Measurements from ENCODE around the gene TGFBR2. TPM values are rescaled to one million over a fixed set of nuclear protein-coding genes. Genes with fewer than 3 reads are reported as not detected.

Gene TGFBR2
- total RNA-seq, 1 experiment from 2014 or later = 103 TPM

DNA sequence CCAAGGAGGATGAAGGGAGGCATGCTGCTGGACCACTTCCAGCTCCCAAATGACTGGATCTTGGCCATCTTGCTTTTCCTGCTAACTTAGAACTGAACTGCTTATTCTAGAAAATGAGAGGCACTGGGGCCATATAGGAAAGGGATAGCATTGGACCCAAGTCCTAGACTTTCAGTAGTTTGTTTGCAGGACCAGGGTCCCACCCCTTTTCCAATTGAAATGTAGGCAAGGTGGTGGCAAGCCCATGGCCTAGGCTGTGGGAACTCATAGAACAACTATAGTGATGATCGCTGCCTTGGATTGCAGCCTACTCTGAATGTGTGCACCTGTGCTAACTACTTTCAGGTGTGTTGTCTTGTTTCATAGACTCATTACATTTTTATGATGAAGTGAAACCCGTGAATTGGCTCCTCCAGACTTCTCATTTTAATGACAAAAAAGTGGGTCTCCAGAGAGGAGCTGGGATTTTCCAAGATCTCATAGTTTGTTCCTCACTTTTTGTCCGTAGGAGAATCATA lies 50.3 kb downstream of the TGFBR2 start:
- H3K4me1 Mint-ChIP-seq (ENCODE audit: insufficient read depth, unreplicated experiment) = peaks cover 46% of the 10 kb centered on the region
- no peak for DNase-seq (ENCODE audit: unreplicated experiment)
- no peaks in the 10 kb centered on the region for H3K27me3 Mint-ChIP-seq (ENCODE audit: insufficient read depth, unreplicated experiment)
- intact Hi-C loops (cut with micrococcal nuclease) = no loop called here
- H3K9me3 Mint-ChIP-seq (ENCODE audit: unreplicated experiment) = no peaks in the 10 kb centered on the region
- H3K27ac Mint-ChIP-seq (ENCODE audit: low read depth, unreplicated experiment) = peak overlapping the region; percentile 57
- ChIA-PET POLR2A (interaction anchor here (0.6 to 2.0 kb wide), 3 partner anchors 11 to 36 kb away, joined by 3 to 4 read pairs (median 4); no protein-coding TSS in a partner anchor), CTCF (no interaction called here)
- H3K36me3 Mint-ChIP-seq (ENCODE audit: insufficient read depth, unreplicated experiment) = peaks cover 96% of the 10 kb centered on the region
- H3K4me3 Mint-ChIP-seq (ENCODE audit: unreplicated experiment) = no peak overlapping the region
- TF ChIP-seq, protein P1, sequence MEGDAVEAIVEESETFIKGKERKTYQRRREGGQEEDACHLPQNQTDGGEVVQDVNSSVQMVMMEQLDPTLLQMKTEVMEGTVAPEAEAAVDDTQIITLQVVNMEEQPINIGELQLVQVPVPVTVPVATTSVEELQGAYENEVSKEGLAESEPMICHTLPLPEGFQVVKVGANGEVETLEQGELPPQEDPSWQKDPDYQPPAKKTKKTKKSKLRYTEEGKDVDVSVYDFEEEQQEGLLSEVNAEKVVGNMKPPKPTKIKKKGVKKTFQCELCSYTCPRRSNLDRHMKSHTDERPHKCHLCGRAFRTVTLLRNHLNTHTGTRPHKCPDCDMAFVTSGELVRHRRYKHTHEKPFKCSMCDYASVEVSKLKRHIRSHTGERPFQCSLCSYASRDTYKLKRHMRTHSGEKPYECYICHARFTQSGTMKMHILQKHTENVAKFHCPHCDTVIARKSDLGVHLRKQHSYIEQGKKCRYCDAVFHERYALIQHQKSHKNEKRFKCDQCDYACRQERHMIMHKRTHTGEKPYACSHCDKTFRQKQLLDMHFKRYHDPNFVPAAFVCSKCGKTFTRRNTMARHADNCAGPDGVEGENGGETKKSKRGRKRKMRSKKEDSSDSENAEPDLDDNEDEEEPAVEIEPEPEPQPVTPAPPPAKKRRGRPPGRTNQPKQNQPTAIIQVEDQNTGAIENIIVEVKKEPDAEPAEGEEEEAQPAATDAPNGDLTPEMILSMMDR (IDR thresholded peaks at IDR 0.05; ENCODE audit: unreplicated experiment) = no peak
- BruUV-seq (replicated peaks) = no TSS peak

DNA sequence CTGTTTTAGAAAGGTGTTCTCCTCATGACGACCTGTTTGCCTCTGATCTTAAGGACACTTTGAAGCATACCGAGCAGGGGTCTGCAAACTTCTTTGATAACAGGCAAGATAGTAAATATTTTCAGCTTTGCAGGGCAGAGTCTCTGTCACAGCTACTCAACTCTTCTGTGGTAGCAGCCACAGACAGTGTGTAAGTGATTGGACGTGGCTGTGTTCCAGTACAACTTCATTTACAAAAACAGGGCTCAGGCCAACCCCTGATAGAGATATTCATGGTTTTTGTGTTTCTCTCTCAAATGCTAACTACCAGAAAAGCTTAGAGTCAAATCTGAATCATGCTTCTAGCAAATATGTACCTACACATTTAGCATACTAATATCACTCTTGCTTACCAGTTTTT lies 51.5 kb downstream of the TGFBR2 start:
- peaks cover 46% of the 10 kb centered on the region for H3K4me1 Mint-ChIP-seq (ENCODE audit: insufficient read depth, unreplicated experiment)
- peak overlapping the region; percentile 57 for H3K27ac Mint-ChIP-seq (ENCODE audit: low read depth, unreplicated experiment)
- peak overlapping the region; percentile 27 for H3K4me3 Mint-ChIP-seq (ENCODE audit: unreplicated experiment)
- DNase-seq (ENCODE audit: unreplicated experiment) = no peak
- TF ChIP-seq, protein P1 (IDR thresholded peaks at IDR 0.05; ENCODE audit: unreplicated experiment) = no peak
- intact Hi-C loops (cut with micrococcal nuclease) = loop anchor here (1.0 kb wide), 1 partner anchor 46 kb away; no protein-coding TSS in a partner anchor
- no peaks in the 10 kb centered on the region for H3K9me3 Mint-ChIP-seq (ENCODE audit: unreplicated experiment)
- ChIA-PET POLR2A (interaction anchor here (0.6 to 2.4 kb wide), 11 partner anchors 13 to 72 kb away, joined by 3 to 13 read pairs (median 4); partner anchors contain the start of gene TGFBR2), CTCF (interaction anchor here (0.7 to 2.1 kb wide), 7 partner anchors 9 to 645 kb away, joined by 3 to 9 read pairs (median 4); no protein-coding TSS in a partner anchor)
- H3K27me3 Mint-ChIP-seq (ENCODE audit: insufficient read depth, unreplicated experiment) = no peaks in the 10 kb centered on the region
- H3K36me3 Mint-ChIP-seq (ENCODE audit: insufficient read depth, unreplicated experiment) = peaks cover 96% of the 10 kb centered on the region
- BruUV-seq (replicated peaks) = no TSS peak

DNA sequence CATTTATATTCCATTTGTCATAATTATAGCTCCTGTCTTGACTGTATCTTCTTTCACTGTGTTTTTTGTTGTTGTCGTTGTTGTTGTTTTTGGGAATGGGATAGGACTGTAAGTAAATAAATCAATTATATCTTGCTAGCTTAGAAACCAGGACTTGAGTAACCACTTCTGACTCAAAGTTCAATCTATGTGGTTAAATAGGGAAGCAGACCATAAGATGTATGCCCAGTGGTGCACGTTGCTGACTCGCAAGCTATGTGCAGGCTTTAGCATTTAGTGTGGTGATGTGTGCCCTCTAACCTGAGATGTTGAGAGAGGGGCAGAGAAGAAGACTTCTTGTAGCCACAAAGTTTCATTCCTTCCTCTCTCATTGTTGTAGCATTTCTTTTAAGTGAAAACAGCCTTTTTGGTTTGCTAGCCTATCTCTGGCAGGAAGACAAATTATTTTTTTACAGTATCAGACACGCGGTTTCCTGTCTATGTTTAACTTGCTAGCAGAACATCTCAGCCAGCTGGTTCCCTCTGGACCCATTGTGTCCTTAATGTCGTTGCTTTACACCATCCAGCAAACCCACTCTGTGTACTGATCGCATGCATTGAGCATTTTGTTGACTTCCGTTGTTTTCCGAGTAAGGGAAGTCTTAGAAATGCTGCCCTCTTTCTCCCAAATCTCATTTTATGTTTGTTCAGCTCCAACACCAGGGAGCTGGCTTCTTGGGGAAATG lies 52.1 kb downstream of the TGFBR2 start:
- CTCF ChIA-PET = interaction anchor here (0.8 to 2.1 kb wide), 9 partner anchors 8 to 617 kb away, joined by 3 to 9 read pairs (median 3); no protein-coding TSS in a partner anchor
- intact Hi-C loops (cut with micrococcal nuclease) = loop anchor here (1.0 kb wide), 2 partner anchors 46 to 287 kb away; no protein-coding TSS in a partner anchor
- Mint-ChIP-seq H3K27ac (ENCODE audit: low read depth, unreplicated experiment) (peak overlapping the region; percentile 57), H3K27me3 (ENCODE audit: insufficient read depth, unreplicated experiment) (no peaks in the 10 kb centered on the region), H3K4me1 (ENCODE audit: insufficient read depth, unreplicated experiment) (peaks cover 46% of the 10 kb centered on the region), H3K4me3 (ENCODE audit: unreplicated experiment) (peak overlapping the region; percentile 27), H3K36me3 (ENCODE audit: insufficient read depth, unreplicated experiment) (peaks cover 96% of the 10 kb centered on the region), H3K9me3 (ENCODE audit: unreplicated experiment) (no peaks in the 10 kb centered on the region)
- POLR2A ChIA-PET = interaction anchor here (0.6 to 2.4 kb wide), 19 partner anchors 9 to 490 kb away, joined by 3 to 13 read pairs (median 3); partner anchors contain the start of gene TGFBR2
- TF ChIP-seq, protein P1 (IDR thresholded peaks at IDR 0.05; ENCODE audit: unreplicated experiment) = no peak
- DNase-seq (ENCODE audit: unreplicated experiment) = peak; percentile 46
- BruUV-seq (replicated peaks) = no TSS peak

All from MCF 10A (cell line).